ENCODE data around the gene PTPRQ.

Gene PTPRQ

GRCh38 chr12:80714846-80715245 lies 270.8 kb downstream of the PTPRQ start (continued):
- TF ChIP-seq, protein P1, sequence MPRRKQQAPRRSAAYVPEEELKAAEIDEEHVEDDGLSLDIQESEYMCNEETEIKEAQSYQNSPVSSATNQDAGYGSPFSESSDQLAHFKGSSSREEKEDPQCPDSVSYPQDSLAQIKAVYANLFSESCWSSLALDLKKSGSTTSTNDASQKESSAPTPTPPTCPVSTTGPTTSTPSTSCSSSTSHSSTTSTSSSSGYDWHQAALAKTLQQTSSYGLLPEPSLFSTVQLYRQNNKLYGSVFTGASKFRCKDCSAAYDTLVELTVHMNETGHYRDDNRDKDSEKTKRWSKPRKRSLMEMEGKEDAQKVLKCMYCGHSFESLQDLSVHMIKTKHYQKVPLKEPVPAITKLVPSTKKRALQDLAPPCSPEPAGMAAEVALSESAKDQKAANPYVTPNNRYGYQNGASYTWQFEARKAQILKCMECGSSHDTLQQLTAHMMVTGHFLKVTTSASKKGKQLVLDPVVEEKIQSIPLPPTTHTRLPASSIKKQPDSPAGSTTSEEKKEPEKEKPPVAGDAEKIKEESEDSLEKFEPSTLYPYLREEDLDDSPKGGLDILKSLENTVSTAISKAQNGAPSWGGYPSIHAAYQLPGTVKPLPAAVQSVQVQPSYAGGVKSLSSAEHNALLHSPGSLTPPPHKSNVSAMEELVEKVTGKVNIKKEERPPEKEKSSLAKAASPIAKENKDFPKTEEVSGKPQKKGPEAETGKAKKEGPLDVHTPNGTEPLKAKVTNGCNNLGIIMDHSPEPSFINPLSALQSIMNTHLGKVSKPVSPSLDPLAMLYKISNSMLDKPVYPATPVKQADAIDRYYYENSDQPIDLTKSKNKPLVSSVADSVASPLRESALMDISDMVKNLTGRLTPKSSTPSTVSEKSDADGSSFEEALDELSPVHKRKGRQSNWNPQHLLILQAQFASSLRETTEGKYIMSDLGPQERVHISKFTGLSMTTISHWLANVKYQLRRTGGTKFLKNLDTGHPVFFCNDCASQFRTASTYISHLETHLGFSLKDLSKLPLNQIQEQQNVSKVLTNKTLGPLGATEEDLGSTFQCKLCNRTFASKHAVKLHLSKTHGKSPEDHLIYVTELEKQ (tag by site-specific recombination; IDR thresholded peaks at IDR 0.05; ENCODE audit: borderline replicate concordance): no peak
- no peak for TF ChIP-seq HOXD13 (CRISPR knock-in tag; IDR thresholded peaks at IDR 0.05; ENCODE audit: borderline replicate concordance)
- no peak for TF ChIP-seq ZNF404 (tag by site-specific recombination; IDR thresholded peaks at IDR 0.05)
- no peak for TF ChIP-seq SCRT2 (tag by site-specific recombination; IDR thresholded peaks at IDR 0.05)
- TF ChIP-seq, protein P2, sequence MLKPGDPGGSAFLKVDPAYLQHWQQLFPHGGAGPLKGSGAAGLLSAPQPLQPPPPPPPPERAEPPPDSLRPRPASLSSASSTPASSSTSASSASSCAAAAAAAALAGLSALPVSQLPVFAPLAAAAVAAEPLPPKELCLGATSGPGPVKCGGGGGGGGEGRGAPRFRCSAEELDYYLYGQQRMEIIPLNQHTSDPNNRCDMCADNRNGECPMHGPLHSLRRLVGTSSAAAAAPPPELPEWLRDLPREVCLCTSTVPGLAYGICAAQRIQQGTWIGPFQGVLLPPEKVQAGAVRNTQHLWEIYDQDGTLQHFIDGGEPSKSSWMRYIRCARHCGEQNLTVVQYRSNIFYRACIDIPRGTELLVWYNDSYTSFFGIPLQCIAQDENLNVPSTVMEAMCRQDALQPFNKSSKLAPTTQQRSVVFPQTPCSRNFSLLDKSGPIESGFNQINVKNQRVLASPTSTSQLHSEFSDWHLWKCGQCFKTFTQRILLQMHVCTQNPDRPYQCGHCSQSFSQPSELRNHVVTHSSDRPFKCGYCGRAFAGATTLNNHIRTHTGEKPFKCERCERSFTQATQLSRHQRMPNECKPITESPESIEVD (tag by site-specific recombination; IDR thresholded peaks at IDR 0.05): no peak
- no peak for TF ChIP-seq ZNF184 (tag by site-specific recombination; IDR thresholded peaks at IDR 0.05)
- no peak for TF ChIP-seq GLIS2 (tag by site-specific recombination; IDR thresholded peaks at IDR 0.05)
- TF ChIP-seq AEBP2 (tag by site-specific recombination; IDR thresholded peaks at IDR 0.05; ENCODE audit: borderline replicate concordance): no peak
- TF ChIP-seq ZNF391 (tag by site-specific recombination; IDR thresholded peaks at IDR 0.05; ENCODE audit: borderline replicate concordance, low read depth): no peak
- TF ChIP-seq ZNF24 (tag by site-specific recombination; IDR thresholded peaks at IDR 0.05): no peak
- TF ChIP-seq ZNF223 (tag by site-specific recombination; IDR thresholded peaks at IDR 0.05): no peak
- TF ChIP-seq, protein P3, sequence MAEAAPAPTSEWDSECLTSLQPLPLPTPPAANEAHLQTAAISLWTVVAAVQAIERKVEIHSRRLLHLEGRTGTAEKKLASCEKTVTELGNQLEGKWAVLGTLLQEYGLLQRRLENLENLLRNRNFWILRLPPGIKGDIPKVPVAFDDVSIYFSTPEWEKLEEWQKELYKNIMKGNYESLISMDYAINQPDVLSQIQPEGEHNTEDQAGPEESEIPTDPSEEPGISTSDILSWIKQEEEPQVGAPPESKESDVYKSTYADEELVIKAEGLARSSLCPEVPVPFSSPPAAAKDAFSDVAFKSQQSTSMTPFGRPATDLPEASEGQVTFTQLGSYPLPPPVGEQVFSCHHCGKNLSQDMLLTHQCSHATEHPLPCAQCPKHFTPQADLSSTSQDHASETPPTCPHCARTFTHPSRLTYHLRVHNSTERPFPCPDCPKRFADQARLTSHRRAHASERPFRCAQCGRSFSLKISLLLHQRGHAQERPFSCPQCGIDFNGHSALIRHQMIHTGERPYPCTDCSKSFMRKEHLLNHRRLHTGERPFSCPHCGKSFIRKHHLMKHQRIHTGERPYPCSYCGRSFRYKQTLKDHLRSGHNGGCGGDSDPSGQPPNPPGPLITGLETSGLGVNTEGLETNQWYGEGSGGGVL (tag by site-specific recombination; IDR thresholded peaks at IDR 0.05): no peak
- no peak for TF ChIP-seq ZNF555 (tag by site-specific recombination; conservative IDR thresholded peaks at IDR 0.05)
- no peak for TF ChIP-seq ZNF18 (tag by site-specific recombination; IDR thresholded peaks at IDR 0.05)

DNA sequence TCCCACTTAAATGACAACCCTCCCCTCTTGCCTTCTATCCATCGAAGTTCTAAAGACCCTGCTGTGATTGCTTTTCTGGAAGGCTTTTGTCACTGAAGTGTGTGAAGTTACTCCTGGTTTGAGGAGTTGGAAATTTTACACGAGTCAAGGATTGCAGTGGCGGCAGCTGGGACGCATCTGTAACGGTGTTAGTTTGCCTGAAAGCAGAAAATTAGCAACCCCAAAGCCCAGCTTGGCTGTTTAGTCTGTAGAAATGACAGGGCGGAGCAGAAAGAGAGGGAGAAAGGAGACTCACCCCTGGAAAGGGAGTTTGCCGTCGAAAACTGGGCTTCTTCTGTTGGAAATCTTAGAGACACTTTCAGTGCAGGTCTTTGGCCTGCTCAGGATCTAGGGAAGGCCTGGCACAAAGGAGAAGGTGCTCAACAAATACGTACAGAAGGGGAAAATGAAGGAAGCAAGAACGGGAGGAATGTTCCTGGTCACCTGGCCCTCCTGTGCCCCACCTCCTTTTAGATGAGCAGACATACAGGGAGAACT lies 271.7 kb downstream of the PTPRQ start:
- Histone ChIP-seq H3K4me3 (ENCODE audit: low read depth, low read length) (no peak overlapping the region), H3K36me3 (ENCODE audit: control insufficient read depth in 2 of 2, insufficient read depth in 1 of 2, low read length in 2 of 2) (no peaks in the 10 kb centered on the region), H3K27ac (ENCODE audit: extremely low read depth, low read depth, low read length) (no peak overlapping the region), H3K9me3 (ENCODE audit: control insufficient read depth, insufficient read depth, low read depth, low read length) (no peaks in the 10 kb centered on the region), H3K4me1 (ENCODE audit: control insufficient read depth, insufficient read depth, low read length) (no peaks in the 10 kb centered on the region)
- POLR2A ChIA-PET: no interaction called here
- CTCF ChIA-PET: no interaction called here
- TF ChIP-seq ZNF10 (tag by site-specific recombination; IDR thresholded peaks at IDR 0.05) (no peak), ZNF394 (tag by site-specific recombination; IDR thresholded peaks at IDR 0.05; ENCODE audit: borderline replicate concordance) (no peak), FEZF1 (tag by site-specific recombination; IDR thresholded peaks at IDR 0.05) (no peak), OSR2 (tag by site-specific recombination; IDR thresholded peaks at IDR 0.05) (no peak), ZNF114 (tag by site-specific recombination; IDR thresholded peaks at IDR 0.05) (no peak), ZNF19 (tag by site-specific recombination; IDR thresholded peaks at IDR 0.05; ENCODE audit: low read depth) (no peak), ZFP37 (tag by site-specific recombination; IDR thresholded peaks at IDR 0.05) (no peak), ZNF571 (tag by site-specific recombination; IDR thresholded peaks at IDR 0.05) (no peak), ZNF664 (tag by site-specific recombination; IDR thresholded peaks at IDR 0.05) (no peak), PRDM4 (tag by site-specific recombination; IDR thresholded peaks at IDR 0.05) (no peak), ZNF48 (tag by site-specific recombination; IDR thresholded peaks at IDR 0.05) (no peak)

Data from HEK293 (cell line).